SK-N-SH treated with all-trans-retinoic acid at 6 μM for 48 hours (cell line): ENCODE measurements around the gene EN1.

Experiments
- ATAC-seq: fragments of 200-7000 bp; cut with Tn5 transposase; 3 replicates; pipeline ENCODE4 v1.9.1; 2020; ENCODE audit warnings: mild to moderate bottlenecking, moderate library complexity
- BACH2 ChIP-seq: fragments of 250-450 bp; sonication (Bioruptor Pico); IDR thresholded peaks from 2 replicates; pipeline ENCODE4 v1.9.0; 2021; ENCODE audit warnings: mild to moderate bottlenecking, borderline replicate concordance
- CREB5 ChIP-seq: fragments of 250-450 bp; sonication (Bioruptor Pico); IDR thresholded peaks from 2 replicates; pipeline ENCODE4 v1.5.1; 2020; ENCODE audit warnings: low read depth, mild to moderate bottlenecking, moderate library complexity
- ESRRG ChIP-seq: fragments of 250-450 bp; sonication (Bioruptor Pico); IDR thresholded peaks from 2 replicates; pipeline ENCODE4 v1.6.1; 2021; ENCODE audit warnings: mild to moderate bottlenecking
- GLIS3 ChIP-seq: fragments of 250-450 bp; sonication (Bioruptor Pico); IDR thresholded peaks from 2 replicates; pipeline ENCODE4 v1.5.0; 2020; ENCODE audit warnings: mild to moderate bottlenecking, moderate library complexity
- ISL1 ChIP-seq: fragments of 250-450 bp; sonication (Bioruptor Pico); IDR thresholded peaks from 2 replicates; pipeline ENCODE4 v2.1.2; 2022; ENCODE audit warnings: mild to moderate bottlenecking, moderate library complexity
- OSR1 ChIP-seq: fragments of 250-450 bp; sonication (Bioruptor Pico); IDR thresholded peaks from 2 replicates; pipeline ENCODE4 v1.8.0; 2022; ENCODE audit warnings: moderate library complexity, mild to moderate bottlenecking, inconsistent platforms
- PPARA ChIP-seq: fragments of 250-450 bp; sonication (Bioruptor Pico); IDR thresholded peaks from 2 replicates; pipeline ENCODE4 v1.5.0; 2020; ENCODE audit warnings: mild to moderate bottlenecking, borderline replicate concordance
- RARB ChIP-seq: fragments of 250-450 bp; sonication (Bioruptor Pico); IDR thresholded peaks from 2 replicates; pipeline ENCODE4 v1.8.0; 2021; ENCODE audit warnings: mild to moderate bottlenecking, moderate library complexity
- TCF4 ChIP-seq: fragments of 250-450 bp; sonication (Bioruptor Pico); IDR thresholded peaks from 2 replicates; pipeline ENCODE4 v1.8.0; 2021; ENCODE audit warnings: mild to moderate bottlenecking, moderate library complexity, borderline replicate concordance
- TOX ChIP-seq: fragments of 250-450 bp; sonication (Bioruptor Pico); IDR thresholded peaks from 2 replicates; pipeline ENCODE4 v1.8.0; 2021; ENCODE audit warnings: mild to moderate bottlenecking, moderate library complexity, borderline replicate concordance
- ZC3H10 ChIP-seq: fragments of 250-450 bp; sonication (Bioruptor Pico); IDR thresholded peaks from 2 replicates; pipeline ENCODE4 v1.5.1; 2021; ENCODE audit warnings: mild to moderate bottlenecking, moderate library complexity
- ZFP3 ChIP-seq: fragments of 250-450 bp; sonication (Bioruptor Pico); IDR thresholded peaks from 2 replicates; pipeline ENCODE4 v1.5.0; 2020; ENCODE audit warnings: mild to moderate bottlenecking, moderate library complexity
- ZFP30 ChIP-seq: fragments of 450-650 bp; formaldehyde crosslinking; IDR thresholded peaks from 2 replicates; pipeline ENCODE4 v1.5.0; 2022; ENCODE audit warnings: mild to moderate bottlenecking, moderate library complexity
- ZNF565 ChIP-seq: fragments of 450-650 bp; formaldehyde crosslinking; conservative IDR thresholded peaks from 2 replicates; pipeline ENCODE4 v1.5.0; 2020; ENCODE audit warnings: low read depth, mild to moderate bottlenecking, moderate library complexity
- ZNF70 ChIP-seq: fragments of 450-650 bp; formaldehyde crosslinking; IDR thresholded peaks from 2 replicates; pipeline ENCODE4 v1.5.0; 2020; ENCODE audit warnings: mild to moderate bottlenecking, moderate library complexity
- TF ChIP-seq, protein P1 (sequence below): fragments of 250-450 bp; sonication (Bioruptor Pico); IDR thresholded peaks from 2 replicates; pipeline ENCODE4 v1.8.0; 2020; ENCODE audit warnings: mild to moderate bottlenecking, moderate library complexity, borderline replicate concordance
- TF ChIP-seq, protein P2 (sequence below): fragments of 250-450 bp; sonication (Bioruptor Pico); IDR thresholded peaks from 2 replicates; pipeline ENCODE4 v1.8.0; 2021; ENCODE audit warnings: low read depth, mild to moderate bottlenecking, moderate library complexity, borderline replicate concordance
- TF ChIP-seq, protein P3 (sequence below): fragments of 250-450 bp; sonication (Bioruptor Pico); IDR thresholded peaks from 2 replicates; pipeline ENCODE4 v1.5.1; 2021; ENCODE audit warnings: mild to moderate bottlenecking, moderate library complexity

EN1 gene

GRCh38 chr2:118811514-118812115 is 35.8 kb downstream of the EN1 start:
- no peak for ATAC-seq

DNA sequence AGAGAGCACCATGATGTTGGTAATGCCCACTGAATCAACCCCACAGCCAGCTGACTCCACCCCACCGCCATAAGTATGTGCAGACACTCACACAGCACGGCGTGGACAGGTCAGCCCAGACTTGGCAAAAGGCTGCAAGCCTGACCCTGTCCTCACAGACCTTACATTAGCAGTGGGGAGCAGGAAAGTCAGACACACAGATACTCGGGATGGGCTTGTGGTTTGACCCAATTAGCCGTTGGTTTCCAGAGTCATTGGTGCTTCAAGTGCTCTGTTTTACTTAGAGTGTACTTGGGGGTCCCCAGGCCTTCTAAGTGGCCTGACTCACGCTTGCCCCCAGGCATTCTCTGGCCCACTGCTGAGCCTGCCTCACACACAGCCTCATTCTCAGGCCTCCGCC is 36.7 kb downstream of the EN1 start:
- no peak for TF ChIP-seq ZFP3 (CRISPR knock-in tag)
- TF ChIP-seq, protein P1, sequence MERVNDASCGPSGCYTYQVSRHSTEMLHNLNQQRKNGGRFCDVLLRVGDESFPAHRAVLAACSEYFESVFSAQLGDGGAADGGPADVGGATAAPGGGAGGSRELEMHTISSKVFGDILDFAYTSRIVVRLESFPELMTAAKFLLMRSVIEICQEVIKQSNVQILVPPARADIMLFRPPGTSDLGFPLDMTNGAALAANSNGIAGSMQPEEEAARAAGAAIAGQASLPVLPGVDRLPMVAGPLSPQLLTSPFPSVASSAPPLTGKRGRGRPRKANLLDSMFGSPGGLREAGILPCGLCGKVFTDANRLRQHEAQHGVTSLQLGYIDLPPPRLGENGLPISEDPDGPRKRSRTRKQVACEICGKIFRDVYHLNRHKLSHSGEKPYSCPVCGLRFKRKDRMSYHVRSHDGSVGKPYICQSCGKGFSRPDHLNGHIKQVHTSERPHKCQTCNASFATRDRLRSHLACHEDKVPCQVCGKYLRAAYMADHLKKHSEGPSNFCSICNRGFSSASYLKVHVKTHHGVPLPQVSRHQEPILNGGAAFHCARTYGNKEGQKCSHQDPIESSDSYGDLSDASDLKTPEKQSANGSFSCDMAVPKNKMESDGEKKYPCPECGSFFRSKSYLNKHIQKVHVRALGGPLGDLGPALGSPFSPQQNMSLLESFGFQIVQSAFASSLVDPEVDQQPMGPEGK (CRISPR knock-in tag), result no peak
- no peak for TF ChIP-seq ESRRG (CRISPR knock-in tag)
- TF ChIP-seq, protein P2, sequence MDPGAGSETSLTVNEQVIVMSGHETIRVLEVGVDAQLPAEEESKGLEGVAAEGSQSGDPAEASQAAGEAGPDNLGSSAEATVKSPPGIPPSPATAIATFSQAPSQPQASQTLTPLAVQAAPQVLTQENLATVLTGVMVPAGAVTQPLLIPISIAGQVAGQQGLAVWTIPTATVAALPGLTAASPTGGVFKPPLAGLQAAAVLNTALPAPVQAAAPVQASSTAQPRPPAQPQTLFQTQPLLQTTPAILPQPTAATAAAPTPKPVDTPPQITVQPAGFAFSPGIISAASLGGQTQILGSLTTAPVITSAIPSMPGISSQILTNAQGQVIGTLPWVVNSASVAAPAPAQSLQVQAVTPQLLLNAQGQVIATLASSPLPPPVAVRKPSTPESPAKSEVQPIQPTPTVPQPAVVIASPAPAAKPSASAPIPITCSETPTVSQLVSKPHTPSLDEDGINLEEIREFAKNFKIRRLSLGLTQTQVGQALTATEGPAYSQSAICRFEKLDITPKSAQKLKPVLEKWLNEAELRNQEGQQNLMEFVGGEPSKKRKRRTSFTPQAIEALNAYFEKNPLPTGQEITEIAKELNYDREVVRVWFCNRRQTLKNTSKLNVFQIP (CRISPR knock-in tag), result no peak
- no peak for TF ChIP-seq CREB5 (CRISPR knock-in tag)
- no peak for TF ChIP-seq BACH2 (CRISPR knock-in tag)
- no peak for TF ChIP-seq PPARA (CRISPR knock-in tag)
- TF ChIP-seq ZNF565, result no peak
- TF ChIP-seq TCF4 (CRISPR knock-in tag), result no peak
- ATAC-seq, result no peak

More at GRCh38 chr2:118811514-118812115, 35.8 kb downstream of the EN1 start:
- TF ChIP-seq, protein P3, sequence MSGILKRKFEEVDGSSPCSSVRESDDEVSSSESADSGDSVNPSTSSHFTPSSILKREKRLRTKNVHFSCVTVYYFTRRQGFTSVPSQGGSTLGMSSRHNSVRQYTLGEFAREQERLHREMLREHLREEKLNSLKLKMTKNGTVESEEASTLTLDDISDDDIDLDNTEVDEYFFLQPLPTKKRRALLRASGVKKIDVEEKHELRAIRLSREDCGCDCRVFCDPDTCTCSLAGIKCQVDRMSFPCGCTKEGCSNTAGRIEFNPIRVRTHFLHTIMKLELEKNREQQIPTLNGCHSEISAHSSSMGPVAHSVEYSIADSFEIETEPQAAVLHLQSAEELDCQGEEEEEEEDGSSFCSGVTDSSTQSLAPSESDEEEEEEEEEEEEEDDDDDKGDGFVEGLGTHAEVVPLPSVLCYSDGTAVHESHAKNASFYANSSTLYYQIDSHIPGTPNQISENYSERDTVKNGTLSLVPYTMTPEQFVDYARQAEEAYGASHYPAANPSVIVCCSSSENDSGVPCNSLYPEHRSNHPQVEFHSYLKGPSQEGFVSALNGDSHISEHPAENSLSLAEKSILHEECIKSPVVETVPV (CRISPR knock-in tag), result no peak
- TF ChIP-seq, protein P2 (CRISPR knock-in tag), result no peak
- TF ChIP-seq OSR1 (CRISPR knock-in tag), result no peak
- TF ChIP-seq ESRRG (CRISPR knock-in tag), result no peak
- TF ChIP-seq ZC3H10 (CRISPR knock-in tag), result no peak
- TF ChIP-seq TOX, result no peak
- TF ChIP-seq, protein P1 (CRISPR knock-in tag), result no peak
- TF ChIP-seq GLIS3 (CRISPR knock-in tag), result no peak
- TF ChIP-seq ISL1, result no peak
- no peak for TF ChIP-seq BACH2 (CRISPR knock-in tag)
- no peak for TF ChIP-seq ZNF565
- no peak for TF ChIP-seq ZNF70 (CRISPR knock-in tag)
- TF ChIP-seq CREB5 (CRISPR knock-in tag), result no peak
- TF ChIP-seq RARB (CRISPR knock-in tag), result no peak

DNA sequence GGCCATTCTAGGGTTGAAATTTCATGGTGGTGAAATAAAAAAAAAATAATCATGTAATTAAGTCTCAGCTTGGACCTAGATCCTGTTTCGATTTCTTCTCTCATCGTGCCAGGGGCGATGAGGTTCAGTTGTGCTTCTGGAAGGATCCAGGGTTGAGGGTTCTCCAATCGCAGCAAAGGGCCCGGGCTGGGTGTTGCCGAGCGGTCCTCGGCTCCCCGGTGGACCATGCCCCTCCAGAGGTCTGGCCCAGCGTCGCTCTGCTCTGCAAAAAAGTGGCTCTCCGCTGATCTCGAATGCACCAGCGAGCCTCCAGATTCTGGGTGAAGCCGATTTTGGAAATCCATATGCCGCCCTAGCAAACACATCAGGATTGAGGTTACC is 39.0 kb downstream of the EN1 start:
- no peak for ATAC-seq
- TF ChIP-seq ZNF70 (CRISPR knock-in tag) (no peak), ZNF565 (no peak), ZC3H10 (CRISPR knock-in tag) (no peak), OSR1 (CRISPR knock-in tag) (no peak), ZFP30 (CRISPR knock-in tag) (no peak), BACH2 (CRISPR knock-in tag) (no peak), RARB (CRISPR knock-in tag) (no peak), TOX (no peak), ISL1 (no peak), GLIS3 (CRISPR knock-in tag) (no peak), PPARA (CRISPR knock-in tag) (no peak)
- TF ChIP-seq, protein P2 (CRISPR knock-in tag), result no peak
- TF ChIP-seq, protein P1 (CRISPR knock-in tag), result no peak
